ENCODE measurements around the gene SYNDIG1. TPM values are rescaled to one million over a fixed set of nuclear protein-coding genes. Genes with fewer than 3 reads are reported as not detected.

Gene SYNDIG1
- total RNA-seq, 1 experiment from 2014 or later: not detected

DNA sequence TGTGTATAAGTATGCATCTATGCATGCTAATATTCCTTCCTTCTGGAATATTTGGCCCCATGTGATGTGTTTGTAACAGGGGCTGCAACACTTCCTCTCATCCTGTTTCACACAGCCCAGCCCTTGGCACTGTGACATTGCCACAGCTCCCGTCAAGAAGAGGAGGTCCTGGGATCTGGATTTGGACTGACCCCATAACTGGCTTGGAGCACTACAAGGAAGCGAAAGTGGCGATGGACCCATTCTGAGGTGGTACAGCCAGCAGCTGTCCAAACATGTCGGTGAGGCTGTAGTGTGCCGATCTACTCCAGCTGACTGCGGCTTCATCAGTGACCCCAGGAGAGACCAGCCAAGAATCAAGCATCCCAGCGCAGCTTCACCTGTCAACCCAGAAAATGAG, 18.2 kb downstream of the SYNDIG1 start:
- peaks cover 2% of the 10 kb centered on the region; the same call in 1 of the 2 replicates for H3K27me3 ChIP-seq (ENCODE audit: control insufficient read depth, insufficient read depth, low read length)
- no peaks in the 10 kb centered on the region for H3K4me1 ChIP-seq (ENCODE audit: control insufficient read depth, insufficient read depth, low read length)
- H3K4me3 ChIP-seq (ENCODE audit: low read depth in 2 of 2, low read length in 2 of 2): no peak overlapping the region
- DNase-seq (ENCODE audit: low read depth, low spot score) (no peak), ATAC-seq (no peak)
- no peak overlapping the region for H3K27ac ChIP-seq (ENCODE audit: low read length)
- in situ Hi-C loops (cut with HindIII; ENCODE audit: low pct_unique_long_range_greater_than_20kb, low sequenced_read_pairs): no loop called here
- intact Hi-C loops (cut with micrococcal nuclease; ENCODE audit: unreplicated experiment): no loop called here
- POLR2A ChIA-PET: no interaction called here
- TF ChIP-seq POLR2AphosphoS5 (IDR thresholded peaks at IDR 0.05; ENCODE audit: low read depth, low read length): no peak
- no peak for TF ChIP-seq SIN3A (IDR thresholded peaks at IDR 0.05; ENCODE audit: borderline replicate concordance, insufficient read depth, low read depth, low read length)
- TF ChIP-seq TCF7L2 (IDR thresholded peaks at IDR 0.05; ENCODE audit: low read depth, low read length): no peak
- TF ChIP-seq, protein P1, sequence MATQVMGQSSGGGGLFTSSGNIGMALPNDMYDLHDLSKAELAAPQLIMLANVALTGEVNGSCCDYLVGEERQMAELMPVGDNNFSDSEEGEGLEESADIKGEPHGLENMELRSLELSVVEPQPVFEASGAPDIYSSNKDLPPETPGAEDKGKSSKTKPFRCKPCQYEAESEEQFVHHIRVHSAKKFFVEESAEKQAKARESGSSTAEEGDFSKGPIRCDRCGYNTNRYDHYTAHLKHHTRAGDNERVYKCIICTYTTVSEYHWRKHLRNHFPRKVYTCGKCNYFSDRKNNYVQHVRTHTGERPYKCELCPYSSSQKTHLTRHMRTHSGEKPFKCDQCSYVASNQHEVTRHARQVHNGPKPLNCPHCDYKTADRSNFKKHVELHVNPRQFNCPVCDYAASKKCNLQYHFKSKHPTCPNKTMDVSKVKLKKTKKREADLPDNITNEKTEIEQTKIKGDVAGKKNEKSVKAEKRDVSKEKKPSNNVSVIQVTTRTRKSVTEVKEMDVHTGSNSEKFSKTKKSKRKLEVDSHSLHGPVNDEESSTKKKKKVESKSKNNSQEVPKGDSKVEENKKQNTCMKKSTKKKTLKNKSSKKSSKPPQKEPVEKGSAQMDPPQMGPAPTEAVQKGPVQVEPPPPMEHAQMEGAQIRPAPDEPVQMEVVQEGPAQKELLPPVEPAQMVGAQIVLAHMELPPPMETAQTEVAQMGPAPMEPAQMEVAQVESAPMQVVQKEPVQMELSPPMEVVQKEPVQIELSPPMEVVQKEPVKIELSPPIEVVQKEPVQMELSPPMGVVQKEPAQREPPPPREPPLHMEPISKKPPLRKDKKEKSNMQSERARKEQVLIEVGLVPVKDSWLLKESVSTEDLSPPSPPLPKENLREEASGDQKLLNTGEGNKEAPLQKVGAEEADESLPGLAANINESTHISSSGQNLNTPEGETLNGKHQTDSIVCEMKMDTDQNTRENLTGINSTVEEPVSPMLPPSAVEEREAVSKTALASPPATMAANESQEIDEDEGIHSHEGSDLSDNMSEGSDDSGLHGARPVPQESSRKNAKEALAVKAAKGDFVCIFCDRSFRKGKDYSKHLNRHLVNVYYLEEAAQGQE (IDR thresholded peaks at IDR 0.05; ENCODE audit: insufficient read depth in 1 of 2, low read depth in 2 of 2, low read length in 1 of 2): no peak
- TF ChIP-seq, protein P2, sequence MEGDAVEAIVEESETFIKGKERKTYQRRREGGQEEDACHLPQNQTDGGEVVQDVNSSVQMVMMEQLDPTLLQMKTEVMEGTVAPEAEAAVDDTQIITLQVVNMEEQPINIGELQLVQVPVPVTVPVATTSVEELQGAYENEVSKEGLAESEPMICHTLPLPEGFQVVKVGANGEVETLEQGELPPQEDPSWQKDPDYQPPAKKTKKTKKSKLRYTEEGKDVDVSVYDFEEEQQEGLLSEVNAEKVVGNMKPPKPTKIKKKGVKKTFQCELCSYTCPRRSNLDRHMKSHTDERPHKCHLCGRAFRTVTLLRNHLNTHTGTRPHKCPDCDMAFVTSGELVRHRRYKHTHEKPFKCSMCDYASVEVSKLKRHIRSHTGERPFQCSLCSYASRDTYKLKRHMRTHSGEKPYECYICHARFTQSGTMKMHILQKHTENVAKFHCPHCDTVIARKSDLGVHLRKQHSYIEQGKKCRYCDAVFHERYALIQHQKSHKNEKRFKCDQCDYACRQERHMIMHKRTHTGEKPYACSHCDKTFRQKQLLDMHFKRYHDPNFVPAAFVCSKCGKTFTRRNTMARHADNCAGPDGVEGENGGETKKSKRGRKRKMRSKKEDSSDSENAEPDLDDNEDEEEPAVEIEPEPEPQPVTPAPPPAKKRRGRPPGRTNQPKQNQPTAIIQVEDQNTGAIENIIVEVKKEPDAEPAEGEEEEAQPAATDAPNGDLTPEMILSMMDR (IDR thresholded peaks at IDR 0.05): no peak
- BruUV-seq (replicated peaks): no TSS peak
- no peaks in the 10 kb centered on the region for H3K36me3 ChIP-seq (ENCODE audit: control insufficient read depth, insufficient read depth, low read length)
- CTCF ChIA-PET: no interaction called here
- no peaks in the 10 kb centered on the region for H3K9me3 ChIP-seq (ENCODE audit: control insufficient read depth, insufficient read depth, low read depth, low read length)

DNA sequence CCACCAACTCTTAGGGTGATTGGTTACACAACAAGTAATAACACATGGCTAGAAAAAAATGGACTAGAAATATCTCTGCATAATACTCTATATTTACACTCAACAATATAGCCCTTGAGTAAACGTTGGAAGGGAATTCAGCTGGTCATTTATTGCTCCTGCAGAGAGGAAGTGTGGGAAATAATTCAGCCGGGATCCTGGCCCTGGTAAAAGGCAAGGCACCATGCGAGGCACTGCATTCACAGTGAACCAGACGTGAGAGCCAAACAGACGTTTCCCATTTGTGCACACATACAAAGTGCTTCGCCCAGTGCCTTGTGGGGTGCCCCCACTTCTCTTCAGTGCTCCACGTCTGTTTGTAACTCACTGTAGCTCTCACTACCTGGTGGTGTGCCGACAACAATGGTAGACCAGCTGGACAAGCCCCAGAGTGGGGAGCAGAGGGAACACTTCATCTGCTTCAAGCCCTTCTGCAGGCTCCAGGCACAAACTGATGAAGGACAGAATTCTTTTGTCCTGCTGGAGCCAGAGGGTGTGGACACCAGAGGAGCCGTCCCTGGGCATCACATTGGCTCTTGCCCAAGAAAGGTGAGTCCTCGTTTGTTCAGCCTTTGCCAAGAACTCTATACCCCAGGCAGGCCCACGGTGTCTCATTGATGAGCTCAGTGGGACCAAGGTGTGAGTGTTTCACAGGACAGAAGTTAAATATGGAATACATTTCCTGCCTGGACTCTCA, 18.8 kb downstream of the SYNDIG1 start:
- H3K27ac ChIP-seq (ENCODE audit: low read length): no peak overlapping the region
- H3K36me3 ChIP-seq (ENCODE audit: control insufficient read depth, insufficient read depth, low read length): no peaks in the 10 kb centered on the region
- TF ChIP-seq SIN3A (IDR thresholded peaks at IDR 0.05; ENCODE audit: borderline replicate concordance, insufficient read depth, low read depth, low read length) (no peak), TCF7L2 (IDR thresholded peaks at IDR 0.05; ENCODE audit: low read depth, low read length) (no peak), POLR2AphosphoS5 (IDR thresholded peaks at IDR 0.05; ENCODE audit: low read depth, low read length) (no peak)
- TF ChIP-seq, protein P2 (IDR thresholded peaks at IDR 0.05): no peak
- TF ChIP-seq, protein P1 (IDR thresholded peaks at IDR 0.05; ENCODE audit: insufficient read depth in 1 of 2, low read depth in 2 of 2, low read length in 1 of 2): no peak
- H3K4me3 ChIP-seq (ENCODE audit: low read depth in 2 of 2, low read length in 2 of 2): no peak overlapping the region
- BruUV-seq (replicated peaks): no TSS peak
- ChIA-PET POLR2A (no interaction called here), CTCF (no interaction called here)
- peaks cover 2% of the 10 kb centered on the region; the same call in 1 of the 2 replicates for H3K27me3 ChIP-seq (ENCODE audit: control insufficient read depth, insufficient read depth, low read length)
- DNase-seq (ENCODE audit: low read depth, low spot score): no peak
- in situ Hi-C loops (cut with HindIII; ENCODE audit: low pct_unique_long_range_greater_than_20kb, low sequenced_read_pairs) (no loop called here), intact Hi-C loops (cut with micrococcal nuclease; ENCODE audit: unreplicated experiment) (no loop called here)
- no peaks in the 10 kb centered on the region for H3K9me3 ChIP-seq (ENCODE audit: control insufficient read depth, insufficient read depth, low read depth, low read length)
- H3K4me1 ChIP-seq (ENCODE audit: control insufficient read depth, insufficient read depth, low read length): no peaks in the 10 kb centered on the region
- no peak for ATAC-seq

All from Panc1 (cell line).